DOHH2 (cell line): ENCODE data around the gene AGTPBP1.

Experiments used
- H3F3A ChIP-seq: fragments of 200-600 bp; sonication (generic), shearing (Covaris generic); 2 replicates; pipeline ENCODE4 v1.6.0; 2016; ENCODE audit warnings: antibody characterized with exemption, mild to moderate bottlenecking; ENCODE audit not compliant: control insufficient read depth, insufficient read depth
- H3K27ac ChIP-seq: fragments of 200-600 bp; sonication (generic); 2 replicates; pipeline ENCODE4 v1.5.1; 2014; ENCODE audit warnings: low read depth, mild to moderate bottlenecking, low read length, moderate library complexity
- H3K27me3 ChIP-seq: fragments of 200-600 bp; sonication (generic); 2 replicates; pipeline ENCODE4 v1.6.1; 2014; ENCODE audit warnings: mild to moderate bottlenecking, low read length, mixed read lengths; ENCODE audit not compliant: control insufficient read depth
- H3K36me3 ChIP-seq: fragments of 200-600 bp; sonication (generic); 2 replicates; pipeline ENCODE4 v1.6.1; 2014; ENCODE audit warnings: mild to moderate bottlenecking, low read length, moderate library complexity, mixed read lengths; ENCODE audit not compliant: control insufficient read depth
- H3K4me1 ChIP-seq: fragments of 200-600 bp; sonication (generic); 2 replicates; pipeline ENCODE4 v1.6.1; 2014; ENCODE audit warnings: mild to moderate bottlenecking, low read length, mixed read lengths; ENCODE audit not compliant: control insufficient read depth
- H3K4me2 ChIP-seq: fragments of 200-600 bp; sonication (generic); 2 replicates; pipeline ENCODE4 v1.6.0; 2014; ENCODE audit warnings: mild to moderate bottlenecking, low read length, moderate library complexity
- H3K4me3 ChIP-seq: fragments of 200-600 bp; sonication (generic); 2 replicates; pipeline ENCODE4 v1.5.1; 2014; ENCODE audit warnings: mild to moderate bottlenecking, low read length, mixed read lengths
- H3K79me2 ChIP-seq: fragments of 200-600 bp; sonication (generic); 2 replicates; pipeline ENCODE4 v1.6.1; 2014; ENCODE audit warnings: mild to moderate bottlenecking, low read length, mixed read lengths; ENCODE audit not compliant: control insufficient read depth
- H3K9me2 ChIP-seq: fragments of 200-600 bp; sonication (generic); replicated peaks from 2 replicates; pipeline ENCODE4 v1.6.1; 2014; ENCODE audit warnings: mild to moderate bottlenecking, low read length, mixed read lengths; ENCODE audit not compliant: control insufficient read depth
- H3K9me3 ChIP-seq: fragments of 200-600 bp; sonication (generic); 2 replicates; pipeline ENCODE4 v1.6.1; 2014; ENCODE audit warnings: antibody characterized with exemption, low read length, mixed read lengths; ENCODE audit not compliant: control insufficient read depth, insufficient read depth
- H4K20me1 ChIP-seq: fragments of 200-600 bp; sonication (generic); 2 replicates; pipeline ENCODE4 v1.6.0; 2014; ENCODE audit warnings: low read depth, mild to moderate bottlenecking, antibody characterized with exemption, low read length, moderate library complexity; ENCODE audit not compliant: control insufficient read depth, insufficient read depth
- EZH2phosphoT487 ChIP-seq: fragments of 200-600 bp; sonication (generic); IDR thresholded peaks from 2 replicates; pipeline ENCODE4 v1.6.1; 2017; ENCODE audit warnings: borderline replicate concordance, mild to moderate bottlenecking, antibody characterized with exemption, low read length, moderate library complexity, mixed read lengths
- TF ChIP-seq, protein P1 (sequence below): fragments of 200-600 bp; sonication (generic); IDR thresholded peaks from one replicate; pipeline ENCODE4 v1.5.1; 2014; ENCODE audit warnings: antibody characterized with exemption, mild to moderate bottlenecking, low read depth, low read length; ENCODE audit not compliant: poor library complexity, severe bottlenecking

Gene AGTPBP1

GRCh38 chr9:85569988-85570387 is 171.8 kb downstream of the AGTPBP1 start:
- H4K20me1 ChIP-seq, result no peaks in the 10 kb centered on the region
- H3K4me1 ChIP-seq, result no peaks in the 10 kb centered on the region
- TF ChIP-seq, protein P1, sequence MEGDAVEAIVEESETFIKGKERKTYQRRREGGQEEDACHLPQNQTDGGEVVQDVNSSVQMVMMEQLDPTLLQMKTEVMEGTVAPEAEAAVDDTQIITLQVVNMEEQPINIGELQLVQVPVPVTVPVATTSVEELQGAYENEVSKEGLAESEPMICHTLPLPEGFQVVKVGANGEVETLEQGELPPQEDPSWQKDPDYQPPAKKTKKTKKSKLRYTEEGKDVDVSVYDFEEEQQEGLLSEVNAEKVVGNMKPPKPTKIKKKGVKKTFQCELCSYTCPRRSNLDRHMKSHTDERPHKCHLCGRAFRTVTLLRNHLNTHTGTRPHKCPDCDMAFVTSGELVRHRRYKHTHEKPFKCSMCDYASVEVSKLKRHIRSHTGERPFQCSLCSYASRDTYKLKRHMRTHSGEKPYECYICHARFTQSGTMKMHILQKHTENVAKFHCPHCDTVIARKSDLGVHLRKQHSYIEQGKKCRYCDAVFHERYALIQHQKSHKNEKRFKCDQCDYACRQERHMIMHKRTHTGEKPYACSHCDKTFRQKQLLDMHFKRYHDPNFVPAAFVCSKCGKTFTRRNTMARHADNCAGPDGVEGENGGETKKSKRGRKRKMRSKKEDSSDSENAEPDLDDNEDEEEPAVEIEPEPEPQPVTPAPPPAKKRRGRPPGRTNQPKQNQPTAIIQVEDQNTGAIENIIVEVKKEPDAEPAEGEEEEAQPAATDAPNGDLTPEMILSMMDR, result no peak
- TF ChIP-seq EZH2phosphoT487, result no peak
- H3K27me3 ChIP-seq, result no peaks in the 10 kb centered on the region
- no peaks in the 10 kb centered on the region for H3K36me3 ChIP-seq
- H3K79me2 ChIP-seq, result no peaks in the 10 kb centered on the region
- H3F3A ChIP-seq, result no peaks in the 10 kb centered on the region
- no peak overlapping the region for H3K4me3 ChIP-seq
- no peaks in the 10 kb centered on the region for H3K9me3 ChIP-seq
- H3K27ac ChIP-seq, result no peak overlapping the region
- no peak overlapping the region for H3K4me2 ChIP-seq
- no peaks in the 10 kb centered on the region for H3K9me2 ChIP-seq

DNA sequence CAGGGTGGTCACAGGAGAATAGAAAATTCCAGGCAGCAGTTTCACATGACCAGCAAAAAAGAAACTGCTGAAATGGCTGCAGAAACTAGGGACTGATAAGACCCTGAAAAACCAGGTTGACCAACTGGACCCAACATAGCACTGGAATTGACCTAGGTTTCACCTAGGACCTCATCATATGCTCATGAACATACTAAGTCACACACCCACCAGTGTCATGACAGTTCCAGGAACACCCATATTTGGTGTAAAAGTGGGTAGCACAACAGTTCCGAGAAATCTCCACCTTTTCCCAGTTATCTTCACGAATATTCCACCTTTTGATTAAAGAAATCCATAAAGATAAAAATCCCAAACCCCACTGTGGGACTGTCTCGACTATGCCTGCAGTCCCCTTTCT is 182.2 kb downstream of the AGTPBP1 start:
- TF ChIP-seq EZH2phosphoT487, result no peak
- no peaks in the 10 kb centered on the region for H3K4me1 ChIP-seq
- H3K4me2 ChIP-seq, result no peak overlapping the region
- no peaks in the 10 kb centered on the region for H3K79me2 ChIP-seq
- H3K4me3 ChIP-seq, result no peak overlapping the region
- no peaks in the 10 kb centered on the region for H3K9me3 ChIP-seq
- no peaks in the 10 kb centered on the region for H3K27me3 ChIP-seq
- H3F3A ChIP-seq, result no peaks in the 10 kb centered on the region
- H3K36me3 ChIP-seq, result no peaks in the 10 kb centered on the region
- no peak overlapping the region for H3K27ac ChIP-seq
- H3K9me2 ChIP-seq, result no peaks in the 10 kb centered on the region
- no peaks in the 10 kb centered on the region for H4K20me1 ChIP-seq

DNA sequence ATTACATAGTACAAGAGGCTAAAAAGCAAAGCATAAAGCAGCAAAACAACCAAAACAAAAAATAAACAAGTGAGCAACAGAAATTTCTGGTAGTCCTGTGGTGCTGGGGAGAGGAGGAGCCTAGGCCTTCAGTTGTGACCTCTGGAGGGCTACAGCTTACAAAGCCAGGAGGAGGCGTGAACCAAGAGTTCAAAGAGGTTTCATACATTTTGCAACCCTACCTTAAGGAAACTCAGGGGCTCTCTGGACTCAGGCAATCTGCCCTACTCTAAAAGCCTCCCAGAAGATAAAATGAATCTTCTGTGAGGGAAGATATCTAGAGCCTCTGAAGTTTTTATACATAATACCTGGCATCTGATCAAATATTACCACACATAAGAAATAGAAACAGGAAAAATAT is 187.4 kb downstream of the AGTPBP1 start:
- H3K4me2 ChIP-seq, result no peak overlapping the region
- no peaks in the 10 kb centered on the region for H3K4me1 ChIP-seq
- no peaks in the 10 kb centered on the region for H3K9me3 ChIP-seq
- no peaks in the 10 kb centered on the region for H3K36me3 ChIP-seq
- no peaks in the 10 kb centered on the region for H4K20me1 ChIP-seq
- no peaks in the 10 kb centered on the region for H3F3A ChIP-seq
- TF ChIP-seq, protein P1, result no peak
- TF ChIP-seq EZH2phosphoT487, result no peak
- no peak overlapping the region for H3K4me3 ChIP-seq
- no peaks in the 10 kb centered on the region for H3K27me3 ChIP-seq
- H3K27ac ChIP-seq, result no peak overlapping the region
- no peaks in the 10 kb centered on the region for H3K9me2 ChIP-seq
- no peaks in the 10 kb centered on the region for H3K79me2 ChIP-seq

- TF ChIP-seq EZH2phosphoT487, result no peak
- TF ChIP-seq, protein P1, result no peak
- Histone ChIP-seq H3K4me3 (no peak overlapping the region), H3K9me3 (no peaks in the 10 kb centered on the region), H3K4me1 (no peaks in the 10 kb centered on the region), H3F3A (no peaks in the 10 kb centered on the region), H3K27me3 (no peaks in the 10 kb centered on the region), H3K36me3 (no peaks in the 10 kb centered on the region), H3K79me2 (no peaks in the 10 kb centered on the region), H3K27ac (no peak overlapping the region), H3K4me2 (no peak overlapping the region), H3K9me2 (no peaks in the 10 kb centered on the region), H4K20me1 (no peaks in the 10 kb centered on the region)
These were observed 188.3 kb downstream of the AGTPBP1 start for GRCh38 chr9:85553475-85553874.
